Measurements from ENCODE around the gene PRKCE. TPM values are rescaled to one million over a fixed set of nuclear protein-coding genes. Genes with fewer than 3 reads are reported as not detected.

PRKCE gene
- total RNA-seq, 1 experiment from 2014 or later, result 14.0 TPM

DNA sequence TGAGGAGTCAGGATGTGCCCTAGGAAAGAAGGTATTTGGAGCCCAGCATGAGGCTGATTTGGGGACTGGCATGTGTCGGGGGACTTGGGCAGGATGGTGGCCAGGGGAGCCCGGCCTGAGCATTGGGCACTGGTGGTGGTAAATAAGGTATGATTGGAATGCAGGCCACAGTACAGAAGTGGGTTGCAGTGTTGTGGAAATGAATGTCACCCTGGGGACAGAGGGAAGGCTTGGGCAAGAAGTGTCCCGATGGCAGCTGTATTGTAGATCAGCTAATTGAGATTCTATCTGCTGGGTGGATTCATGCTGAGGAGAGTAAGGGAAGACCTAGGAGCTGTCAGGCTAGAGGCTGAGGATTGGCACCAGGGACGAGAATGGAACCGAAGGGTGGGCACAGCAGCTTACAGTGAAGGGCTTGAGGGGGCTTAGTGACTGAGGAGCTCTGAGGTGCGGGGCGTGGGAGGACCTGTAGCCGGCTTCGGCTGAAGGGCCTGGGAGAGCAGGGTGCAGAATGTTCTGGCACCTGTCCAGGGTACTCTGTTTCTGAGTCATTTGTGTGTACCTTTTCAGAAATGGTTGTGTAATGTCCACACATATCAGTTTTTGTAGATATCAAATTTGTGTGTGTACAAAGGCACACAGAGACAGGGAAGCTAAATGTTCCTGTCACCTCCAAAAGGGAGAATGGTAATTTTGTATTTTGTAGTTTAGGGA, 170.2 kb downstream of the PRKCE start:
- CTCF ChIA-PET, result interaction anchor here (0.6 kb wide), 1 partner anchor 303 kb away, joined by 4 read pairs; no protein-coding TSS in a partner anchor
- TF ChIP-seq TCF7L2 (IDR thresholded peaks at IDR 0.05; ENCODE audit: low read depth, low read length) (no peak), POLR2AphosphoS5 (IDR thresholded peaks at IDR 0.05; ENCODE audit: low read depth, low read length) (no peak), SIN3A (IDR thresholded peaks at IDR 0.05; ENCODE audit: borderline replicate concordance, insufficient read depth, low read depth, low read length) (no peak)
- TF ChIP-seq, protein P1, sequence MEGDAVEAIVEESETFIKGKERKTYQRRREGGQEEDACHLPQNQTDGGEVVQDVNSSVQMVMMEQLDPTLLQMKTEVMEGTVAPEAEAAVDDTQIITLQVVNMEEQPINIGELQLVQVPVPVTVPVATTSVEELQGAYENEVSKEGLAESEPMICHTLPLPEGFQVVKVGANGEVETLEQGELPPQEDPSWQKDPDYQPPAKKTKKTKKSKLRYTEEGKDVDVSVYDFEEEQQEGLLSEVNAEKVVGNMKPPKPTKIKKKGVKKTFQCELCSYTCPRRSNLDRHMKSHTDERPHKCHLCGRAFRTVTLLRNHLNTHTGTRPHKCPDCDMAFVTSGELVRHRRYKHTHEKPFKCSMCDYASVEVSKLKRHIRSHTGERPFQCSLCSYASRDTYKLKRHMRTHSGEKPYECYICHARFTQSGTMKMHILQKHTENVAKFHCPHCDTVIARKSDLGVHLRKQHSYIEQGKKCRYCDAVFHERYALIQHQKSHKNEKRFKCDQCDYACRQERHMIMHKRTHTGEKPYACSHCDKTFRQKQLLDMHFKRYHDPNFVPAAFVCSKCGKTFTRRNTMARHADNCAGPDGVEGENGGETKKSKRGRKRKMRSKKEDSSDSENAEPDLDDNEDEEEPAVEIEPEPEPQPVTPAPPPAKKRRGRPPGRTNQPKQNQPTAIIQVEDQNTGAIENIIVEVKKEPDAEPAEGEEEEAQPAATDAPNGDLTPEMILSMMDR (IDR thresholded peaks at IDR 0.05), result no peak
- TF ChIP-seq, protein P2, sequence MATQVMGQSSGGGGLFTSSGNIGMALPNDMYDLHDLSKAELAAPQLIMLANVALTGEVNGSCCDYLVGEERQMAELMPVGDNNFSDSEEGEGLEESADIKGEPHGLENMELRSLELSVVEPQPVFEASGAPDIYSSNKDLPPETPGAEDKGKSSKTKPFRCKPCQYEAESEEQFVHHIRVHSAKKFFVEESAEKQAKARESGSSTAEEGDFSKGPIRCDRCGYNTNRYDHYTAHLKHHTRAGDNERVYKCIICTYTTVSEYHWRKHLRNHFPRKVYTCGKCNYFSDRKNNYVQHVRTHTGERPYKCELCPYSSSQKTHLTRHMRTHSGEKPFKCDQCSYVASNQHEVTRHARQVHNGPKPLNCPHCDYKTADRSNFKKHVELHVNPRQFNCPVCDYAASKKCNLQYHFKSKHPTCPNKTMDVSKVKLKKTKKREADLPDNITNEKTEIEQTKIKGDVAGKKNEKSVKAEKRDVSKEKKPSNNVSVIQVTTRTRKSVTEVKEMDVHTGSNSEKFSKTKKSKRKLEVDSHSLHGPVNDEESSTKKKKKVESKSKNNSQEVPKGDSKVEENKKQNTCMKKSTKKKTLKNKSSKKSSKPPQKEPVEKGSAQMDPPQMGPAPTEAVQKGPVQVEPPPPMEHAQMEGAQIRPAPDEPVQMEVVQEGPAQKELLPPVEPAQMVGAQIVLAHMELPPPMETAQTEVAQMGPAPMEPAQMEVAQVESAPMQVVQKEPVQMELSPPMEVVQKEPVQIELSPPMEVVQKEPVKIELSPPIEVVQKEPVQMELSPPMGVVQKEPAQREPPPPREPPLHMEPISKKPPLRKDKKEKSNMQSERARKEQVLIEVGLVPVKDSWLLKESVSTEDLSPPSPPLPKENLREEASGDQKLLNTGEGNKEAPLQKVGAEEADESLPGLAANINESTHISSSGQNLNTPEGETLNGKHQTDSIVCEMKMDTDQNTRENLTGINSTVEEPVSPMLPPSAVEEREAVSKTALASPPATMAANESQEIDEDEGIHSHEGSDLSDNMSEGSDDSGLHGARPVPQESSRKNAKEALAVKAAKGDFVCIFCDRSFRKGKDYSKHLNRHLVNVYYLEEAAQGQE (IDR thresholded peaks at IDR 0.05; ENCODE audit: insufficient read depth in 1 of 2, low read depth in 2 of 2, low read length in 1 of 2), result no peak
- Histone ChIP-seq H3K4me1 (ENCODE audit: control insufficient read depth, insufficient read depth, low read length) (peaks cover 7% of the 10 kb centered on the region; the same call in 1 of the 2 replicates), H3K36me3 (ENCODE audit: control insufficient read depth, insufficient read depth, low read length) (no peaks in the 10 kb centered on the region), H3K27me3 (ENCODE audit: control insufficient read depth, insufficient read depth, low read length) (no peaks in the 10 kb centered on the region), H3K9me3 (ENCODE audit: control insufficient read depth, insufficient read depth, low read depth, low read length) (no peaks in the 10 kb centered on the region), H3K4me3 (ENCODE audit: low read depth in 2 of 2, low read length in 2 of 2) (no peak overlapping the region), H3K27ac (ENCODE audit: low read length) (no peak overlapping the region)
- BruUV-seq (replicated peaks), result no TSS peak
- in situ Hi-C loops (cut with HindIII; ENCODE audit: low pct_unique_long_range_greater_than_20kb, low sequenced_read_pairs), result no loop called here
- no peak for DNase-seq (ENCODE audit: low read depth, low spot score)
- intact Hi-C loops (cut with micrococcal nuclease; ENCODE audit: unreplicated experiment), result no loop called here
- ATAC-seq, result peak; percentile 52; the same call in 1 of the 2 replicates
- POLR2A ChIA-PET, result no interaction called here

DNA sequence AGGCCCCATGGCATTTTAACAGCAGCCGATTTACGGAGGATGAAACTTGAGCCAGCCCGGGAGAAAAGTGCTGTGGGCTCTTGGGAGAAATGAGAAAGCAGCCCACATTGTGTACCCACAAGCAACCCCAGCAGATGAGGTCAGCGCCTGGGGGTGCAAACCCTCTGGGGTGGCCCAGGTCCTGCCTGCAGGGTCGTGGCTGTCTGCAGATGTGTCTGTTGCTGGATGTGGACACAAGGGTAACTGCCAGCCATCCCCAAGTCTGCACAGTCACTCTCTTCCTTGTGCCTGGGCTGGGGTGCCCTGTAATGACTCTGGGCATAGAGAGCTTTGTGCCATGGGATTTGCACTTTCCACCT, 170.8 kb downstream of the PRKCE start:
- no peak for TF ChIP-seq POLR2AphosphoS5 (IDR thresholded peaks at IDR 0.05; ENCODE audit: low read depth, low read length)
- no peak for TF ChIP-seq TCF7L2 (IDR thresholded peaks at IDR 0.05; ENCODE audit: low read depth, low read length)
- TF ChIP-seq, protein P1 (IDR thresholded peaks at IDR 0.05), result no peak
- ChIA-PET CTCF (interaction anchor here (0.6 kb wide), 1 partner anchor 304 kb away, joined by 4 read pairs; no protein-coding TSS in a partner anchor), POLR2A (no interaction called here)
- Histone ChIP-seq H3K9me3 (ENCODE audit: control insufficient read depth, insufficient read depth, low read depth, low read length) (no peaks in the 10 kb centered on the region), H3K27ac (ENCODE audit: low read length) (no peak overlapping the region), H3K36me3 (ENCODE audit: control insufficient read depth, insufficient read depth, low read length) (no peaks in the 10 kb centered on the region), H3K4me1 (ENCODE audit: control insufficient read depth, insufficient read depth, low read length) (peaks cover 7% of the 10 kb centered on the region; the same call in 1 of the 2 replicates), H3K27me3 (ENCODE audit: control insufficient read depth, insufficient read depth, low read length) (no peaks in the 10 kb centered on the region), H3K4me3 (ENCODE audit: low read depth in 2 of 2, low read length in 2 of 2) (no peak overlapping the region)
- no TSS peak for BruUV-seq (replicated peaks)
- no peak for DNase-seq (ENCODE audit: low read depth, low spot score)
- intact Hi-C loops (cut with micrococcal nuclease; ENCODE audit: unreplicated experiment), result no loop called here
- no peak for ATAC-seq
- in situ Hi-C loops (cut with HindIII; ENCODE audit: low pct_unique_long_range_greater_than_20kb, low sequenced_read_pairs), result no loop called here
